OCI-LY3 (cell line): Measurements from ENCODE around the gene ZNF546.

Source experiments
- EZH2phosphoT487 ChIP-seq: fragments of 200-600 bp; shearing (Covaris generic); IDR thresholded peaks from 2 replicates; pipeline ENCODE4 v1.6.1; 2018; ENCODE audit warnings: antibody characterized with exemption, mixed run types, low read depth
- TF ChIP-seq, protein P1 (sequence below): fragments of 200-600, 300-600 bp; sonication (generic); IDR thresholded peaks from 2 replicates; pipeline ENCODE4 v1.5.1; 2014; ENCODE audit warnings: antibody characterized with exemption, low read length, low read depth

DNA sequence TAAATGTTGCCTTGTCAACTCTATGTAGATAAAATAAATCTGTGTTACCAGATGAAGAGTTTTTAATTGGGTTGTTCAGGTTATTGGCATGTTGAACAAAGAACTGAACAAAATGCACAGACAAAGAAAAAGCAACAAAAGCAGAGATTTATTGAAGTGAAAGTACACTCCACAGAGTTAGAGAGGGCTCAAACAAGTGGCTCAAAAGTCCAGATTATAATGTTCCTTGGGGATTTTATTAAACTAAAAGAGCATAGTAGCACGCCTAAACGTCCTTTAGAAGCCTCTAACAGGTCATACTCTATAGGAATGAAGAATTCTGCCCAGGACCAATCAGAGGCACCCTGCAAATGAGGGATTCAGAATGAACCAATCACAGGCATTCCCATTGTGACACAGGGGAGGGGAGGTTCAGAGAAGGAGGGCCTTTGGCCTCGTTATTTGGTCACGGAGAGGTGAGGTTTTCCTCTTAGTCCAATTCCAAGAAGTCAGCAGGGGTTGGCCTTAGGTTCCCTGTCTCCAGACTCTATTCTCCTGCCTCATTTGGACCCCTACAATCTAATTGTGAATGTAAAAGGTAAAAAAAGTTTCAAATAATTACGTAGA lies 13.1 kb upstream of the ZNF546 start:
- TF ChIP-seq, protein P1, sequence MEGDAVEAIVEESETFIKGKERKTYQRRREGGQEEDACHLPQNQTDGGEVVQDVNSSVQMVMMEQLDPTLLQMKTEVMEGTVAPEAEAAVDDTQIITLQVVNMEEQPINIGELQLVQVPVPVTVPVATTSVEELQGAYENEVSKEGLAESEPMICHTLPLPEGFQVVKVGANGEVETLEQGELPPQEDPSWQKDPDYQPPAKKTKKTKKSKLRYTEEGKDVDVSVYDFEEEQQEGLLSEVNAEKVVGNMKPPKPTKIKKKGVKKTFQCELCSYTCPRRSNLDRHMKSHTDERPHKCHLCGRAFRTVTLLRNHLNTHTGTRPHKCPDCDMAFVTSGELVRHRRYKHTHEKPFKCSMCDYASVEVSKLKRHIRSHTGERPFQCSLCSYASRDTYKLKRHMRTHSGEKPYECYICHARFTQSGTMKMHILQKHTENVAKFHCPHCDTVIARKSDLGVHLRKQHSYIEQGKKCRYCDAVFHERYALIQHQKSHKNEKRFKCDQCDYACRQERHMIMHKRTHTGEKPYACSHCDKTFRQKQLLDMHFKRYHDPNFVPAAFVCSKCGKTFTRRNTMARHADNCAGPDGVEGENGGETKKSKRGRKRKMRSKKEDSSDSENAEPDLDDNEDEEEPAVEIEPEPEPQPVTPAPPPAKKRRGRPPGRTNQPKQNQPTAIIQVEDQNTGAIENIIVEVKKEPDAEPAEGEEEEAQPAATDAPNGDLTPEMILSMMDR, result no peak
- no peak for TF ChIP-seq EZH2phosphoT487
